H1 (cell line): ENCODE results near the gene LYPD6B.
A peak's percentile ranks its signal among the peaks of the same experiment; 100 is the strongest.

ENCODE experiments used
- CTCF ChIP-seq, 3 experiments: IDR thresholded peaks; 1 replicate in 2 of 3; 2 replicates in 1 of 3; pipeline versions ENCODE4 v1.5.1 to v1.6.1; 2011; ENCODE audit warnings: low read length in 3 of 3, mild to moderate bottlenecking in 3 of 3, inconsistent platforms in 2 of 3, low read depth in 1 of 3, moderate library complexity in 1 of 3; ENCODE audit not compliant: insufficient read depth in 1 of 3; ENCODE audit errors: control extremely low read depth in 1 of 3
- EP300 ChIP-seq, 2 experiments: IDR thresholded peaks; 1 replicate in 1 of 2; 2 replicates in 1 of 2; pipeline ENCODE4 v1.6.1; 2011 to 2012; ENCODE audit warnings: low read depth in 2 of 2, low read length in 2 of 2, mild to moderate bottlenecking in 2 of 2, borderline replicate concordance in 1 of 2, inconsistent platforms in 1 of 2, moderate library complexity in 1 of 2
- POLR2A ChIP-seq, 2 experiments: IDR thresholded peaks; 1 replicate in 1 of 2; 2 replicates in 1 of 2; pipeline ENCODE4 v1.6.1; 2011; ENCODE audit warnings: low read depth in 2 of 2, low read length in 2 of 2, mild to moderate bottlenecking in 2 of 2; ENCODE audit errors: control extremely low read depth in 1 of 2
- POLR2AphosphoS5 ChIP-seq: IDR thresholded peaks from 2 replicates; pipeline ENCODE4 v1.6.1; 2011; ENCODE audit warnings: low read depth, low read length
- RAD21 ChIP-seq, 2 experiments: IDR thresholded peaks in 1 of 2; conservative IDR thresholded peaks in 1 of 2; 2 replicates each; pipeline ENCODE4 v1.6.1; 2011; ENCODE audit warnings: low read depth in 2 of 2, low read length in 2 of 2, improper control_type of control experiment in 1 of 2, inconsistent platforms in 1 of 2, mild to moderate bottlenecking in 1 of 2, moderate library complexity in 1 of 2
- SP2 ChIP-seq: IDR thresholded peaks from 2 replicates; pipeline ENCODE4 v1.6.1; 2012; ENCODE audit warnings: mild to moderate bottlenecking, low read length, inconsistent platforms
- SUZ12 ChIP-seq: fragments of 200-600 bp; sonication (generic); IDR thresholded peaks from 2 replicates; pipeline ENCODE4 v1.6.1; 2012; ENCODE audit warnings: mild to moderate bottlenecking, inconsistent platforms, low read length, moderate library complexity, mixed read lengths
- TAF1 ChIP-seq: IDR thresholded peaks from 2 replicates; pipeline ENCODE4 v1.6.1; 2011; ENCODE audit warnings: mild to moderate bottlenecking, low read depth, low read length
- ZNF274 ChIP-seq: IDR thresholded peaks from 2 replicates; pipeline ENCODE4 v1.7.0; 2012; ENCODE audit warnings: low read length, borderline replicate concordance; ENCODE audit errors: extremely low read depth

- TF ChIP-seq POLR2AphosphoS5 (no peak), SUZ12 (no peak), POLR2A (IDR thresholded peaks at IDR 0.05; ENCODE audit: control extremely low read depth in 1 of 2, low read depth in 2 of 2, low read length in 2 of 2) (no peak), TAF1 (no peak), CTCF (IDR thresholded peaks at IDR 0.05; ENCODE audit: control extremely low read depth in 1 of 3, insufficient read depth in 1 of 3, low read depth in 1 of 3, low read length in 3 of 3) (peak in 2 of 3 experiments; percentile 22 to 50; a peak in 2 of 4 replicates), ZNF274 (no peak), EP300 (IDR thresholded peaks at IDR 0.05; ENCODE audit: borderline replicate concordance in 1 of 2, low read depth in 2 of 2, low read length in 2 of 2) (no peak), RAD21 (IDR thresholded peaks at IDR 0.05 in 1 of 2, conservative IDR thresholded peaks at IDR 0.05 in 1 of 2; ENCODE audit: low read depth in 2 of 2, low read length in 2 of 2) (peak; percentile 39 to 61), SP2 (no peak)
Observed at GRCh38 chr2:149258531-149258930, 220.0 kb downstream of the LYPD6B start.
